MM.1S (cell line): Measurements from ENCODE around the gene MUC22.

ENCODE experiments used
- DNase-seq: peaks from one replicate; pipeline ENCODE4 v3.0.0-alpha.2; 2015
- H2AFZ ChIP-seq: fragments of 300-600 bp; sonication (generic); 2 replicates; pipeline ENCODE4 v1.6.0; 2016; ENCODE audit warnings: antibody characterized with exemption, low read length
- H3F3A ChIP-seq: fragments of 300-600 bp; sonication (generic); 2 replicates; pipeline ENCODE4 v1.6.1; 2016; ENCODE audit warnings: mild to moderate bottlenecking, antibody characterized with exemption, low read length, moderate library complexity, mixed read lengths; ENCODE audit not compliant: insufficient read depth
- H3K27ac ChIP-seq: fragments of 300-600 bp; sonication (generic); 2 replicates; pipeline ENCODE4 v1.5.1; 2016; ENCODE audit warnings: mild to moderate bottlenecking, low read length
- H3K27me3 ChIP-seq: fragments of 300-600 bp; sonication (generic); replicated peaks from 2 replicates; pipeline ENCODE4 v1.6.0; 2016; ENCODE audit warnings: low read length; ENCODE audit not compliant: insufficient read depth
- H3K36me3 ChIP-seq: fragments of 300-600 bp; sonication (generic); replicated peaks from 2 replicates; pipeline ENCODE4 v1.6.1; 2016; ENCODE audit warnings: mild to moderate bottlenecking, low read length, mixed read lengths; ENCODE audit not compliant: insufficient read depth
- H3K4me1 ChIP-seq: fragments of 300-600 bp; sonication (generic); 2 replicates; pipeline ENCODE4 v1.6.1; 2016; ENCODE audit warnings: low read length, mixed read lengths
- H3K4me2 ChIP-seq: fragments of 300-600 bp; sonication (generic); 2 replicates; pipeline ENCODE4 v1.6.0; 2016; ENCODE audit warnings: low read depth, low read length
- H3K4me3 ChIP-seq: fragments of 300-600 bp; sonication (generic); 2 replicates; pipeline ENCODE4 v1.5.1; 2016; ENCODE audit warnings: low read length, mixed read lengths
- H3K79me2 ChIP-seq: fragments of 300-600 bp; sonication (generic); 2 replicates; pipeline ENCODE4 v1.6.1; 2016; ENCODE audit warnings: mixed run types, low read length, mixed read lengths
- H3K9ac ChIP-seq: fragments of 300-600 bp; sonication (generic); 2 replicates; pipeline ENCODE4 v1.6.1; 2016; ENCODE audit warnings: low read length, mixed read lengths
- H3K9me2 ChIP-seq: fragments of 300-600 bp; sonication (generic); replicated peaks from 2 replicates; pipeline ENCODE4 v1.6.1; 2016; ENCODE audit warnings: mild to moderate bottlenecking, low read length, mixed read lengths; ENCODE audit not compliant: insufficient read depth
- H3K9me3 ChIP-seq: fragments of 300-600 bp; sonication (generic); replicated peaks from 2 replicates; pipeline ENCODE4 v1.6.1; 2016; ENCODE audit warnings: mild to moderate bottlenecking, low read length, mixed read lengths; ENCODE audit not compliant: insufficient read depth
- H4K20me1 ChIP-seq: fragments of 300-600 bp; sonication (generic); 2 replicates; pipeline ENCODE4 v1.6.1; 2016; ENCODE audit warnings: mild to moderate bottlenecking, low read length, moderate library complexity, mixed read lengths; ENCODE audit not compliant: insufficient read depth
- EZH2 ChIP-seq: fragments of 300-600 bp; sonication (generic); optimal IDR thresholded peaks from 2 replicates; pipeline ENCODE3; 2017; ENCODE audit warnings: low read depth, mild to moderate bottlenecking, antibody characterized with exemption, low read length, mixed read lengths
- EZH2phosphoT487 ChIP-seq: fragments of 300-600 bp; sonication (generic); IDR thresholded peaks from 2 replicates; pipeline ENCODE4 v1.6.1; 2018; ENCODE audit warnings: antibody characterized with exemption, low read length
- TF ChIP-seq, protein P1 (sequence below): fragments of 300-600 bp; sonication (generic); IDR thresholded peaks from 2 replicates; pipeline ENCODE4 v1.5.1; 2016; ENCODE audit warnings: antibody characterized with exemption, low read length, mixed read lengths

The MUC22 gene

DNA sequence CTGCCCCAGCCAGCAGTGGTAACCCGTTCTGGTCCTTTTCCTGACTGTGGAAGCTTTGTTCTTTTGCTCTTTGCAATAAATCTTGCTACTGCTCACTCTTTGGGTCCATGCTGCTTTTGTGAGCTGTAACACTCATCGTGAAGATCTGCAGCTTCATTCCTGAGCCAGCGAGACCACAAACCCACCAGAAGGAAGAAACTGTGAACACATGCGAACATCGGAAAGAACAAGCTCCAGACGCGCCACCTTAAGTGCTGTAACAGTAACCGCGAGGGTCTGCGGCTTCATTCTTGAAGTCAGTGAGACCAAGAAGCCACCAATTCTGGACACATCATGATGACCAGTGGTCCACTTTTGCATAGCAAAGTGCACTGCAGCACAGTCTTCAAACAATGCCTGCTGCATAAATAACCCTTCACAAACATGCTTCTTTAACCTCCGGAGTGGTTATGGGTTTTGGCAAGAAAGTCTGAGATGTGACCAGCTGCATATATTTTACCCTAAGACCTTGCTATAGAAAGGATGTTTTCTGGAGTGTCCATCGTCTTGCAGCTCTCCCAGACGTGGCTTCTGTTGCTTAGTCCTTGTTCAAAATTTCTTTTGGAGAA lies 8.9 kb upstream of the MUC22 start:
- Histone ChIP-seq H3K9me2 (no peaks in the 10 kb centered on the region), H3K4me2 (no peak overlapping the region), H3K79me2 (no peaks in the 10 kb centered on the region), H3K27ac (no peak overlapping the region), H3K4me3 (no peak overlapping the region), H4K20me1 (no peaks in the 10 kb centered on the region), H2AFZ (no peak overlapping the region), H3K9ac (no peak overlapping the region), H3K9me3 (no peaks in the 10 kb centered on the region), H3K36me3 (no peaks in the 10 kb centered on the region), H3K27me3 (no peaks in the 10 kb centered on the region), H3K4me1 (no peaks in the 10 kb centered on the region), H3F3A (no peaks in the 10 kb centered on the region)
- TF ChIP-seq EZH2phosphoT487 (no peak), EZH2 (no peak)
- TF ChIP-seq, protein P1, sequence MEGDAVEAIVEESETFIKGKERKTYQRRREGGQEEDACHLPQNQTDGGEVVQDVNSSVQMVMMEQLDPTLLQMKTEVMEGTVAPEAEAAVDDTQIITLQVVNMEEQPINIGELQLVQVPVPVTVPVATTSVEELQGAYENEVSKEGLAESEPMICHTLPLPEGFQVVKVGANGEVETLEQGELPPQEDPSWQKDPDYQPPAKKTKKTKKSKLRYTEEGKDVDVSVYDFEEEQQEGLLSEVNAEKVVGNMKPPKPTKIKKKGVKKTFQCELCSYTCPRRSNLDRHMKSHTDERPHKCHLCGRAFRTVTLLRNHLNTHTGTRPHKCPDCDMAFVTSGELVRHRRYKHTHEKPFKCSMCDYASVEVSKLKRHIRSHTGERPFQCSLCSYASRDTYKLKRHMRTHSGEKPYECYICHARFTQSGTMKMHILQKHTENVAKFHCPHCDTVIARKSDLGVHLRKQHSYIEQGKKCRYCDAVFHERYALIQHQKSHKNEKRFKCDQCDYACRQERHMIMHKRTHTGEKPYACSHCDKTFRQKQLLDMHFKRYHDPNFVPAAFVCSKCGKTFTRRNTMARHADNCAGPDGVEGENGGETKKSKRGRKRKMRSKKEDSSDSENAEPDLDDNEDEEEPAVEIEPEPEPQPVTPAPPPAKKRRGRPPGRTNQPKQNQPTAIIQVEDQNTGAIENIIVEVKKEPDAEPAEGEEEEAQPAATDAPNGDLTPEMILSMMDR, result no peak
- DNase-seq, result no peak

GRCh38 chr6:31002471-31002870 lies 7.8 kb upstream of the MUC22 start:
- Histone ChIP-seq H3K4me1 (no peaks in the 10 kb centered on the region), H3F3A (no peaks in the 10 kb centered on the region), H3K9ac (no peak overlapping the region), H3K9me3 (no peaks in the 10 kb centered on the region), H3K36me3 (no peaks in the 10 kb centered on the region), H3K79me2 (no peaks in the 10 kb centered on the region), H3K27me3 (no peaks in the 10 kb centered on the region), H3K4me3 (no peak overlapping the region), H2AFZ (no peak overlapping the region), H3K27ac (no peak overlapping the region), H3K9me2 (no peaks in the 10 kb centered on the region), H3K4me2 (no peak overlapping the region), H4K20me1 (no peaks in the 10 kb centered on the region)
- TF ChIP-seq EZH2phosphoT487, result no peak
- no peak for TF ChIP-seq EZH2
- TF ChIP-seq, protein P1, result no peak
- DNase-seq, result no peak

DNA sequence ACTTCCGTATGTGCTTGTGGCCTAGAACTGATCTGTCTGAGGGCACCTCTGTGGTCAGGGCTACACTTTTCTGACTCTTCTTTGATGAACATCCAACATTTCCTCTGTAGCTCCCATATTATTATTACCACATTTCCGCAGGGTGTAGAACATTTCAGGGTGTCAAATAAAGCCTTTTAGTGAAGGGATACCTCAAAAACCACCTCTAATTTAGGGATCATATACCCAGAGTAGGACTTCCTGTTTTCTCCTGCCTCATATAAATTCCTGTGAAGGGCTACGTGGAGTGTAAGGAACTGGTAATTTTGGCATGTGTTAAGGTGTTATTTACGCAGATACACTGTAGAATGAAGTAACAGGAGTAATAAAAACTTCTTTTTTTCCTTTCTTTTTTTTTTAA lies 5.5 kb upstream of the MUC22 start:
- no peak overlapping the region for H3K4me3 ChIP-seq
- no peak overlapping the region for H3K4me2 ChIP-seq
- H2AFZ ChIP-seq, result no peak overlapping the region
- no peaks in the 10 kb centered on the region for H4K20me1 ChIP-seq
- H3K9me3 ChIP-seq, result no peaks in the 10 kb centered on the region
- TF ChIP-seq EZH2, result no peak
- TF ChIP-seq, protein P1, result no peak
- TF ChIP-seq EZH2phosphoT487, result no peak
- H3K79me2 ChIP-seq, result no peaks in the 10 kb centered on the region
- H3K9ac ChIP-seq, result no peak overlapping the region
- no peaks in the 10 kb centered on the region for H3F3A ChIP-seq
- no peaks in the 10 kb centered on the region for H3K9me2 ChIP-seq
- 0 out of 2 replicates have a peak, but pooled peaks cover 5% of the 10 kb centered on the region for H3K27me3 ChIP-seq
- H3K4me1 ChIP-seq, result no peaks in the 10 kb centered on the region
- no peaks in the 10 kb centered on the region for H3K36me3 ChIP-seq
- DNase-seq, result no peak
- H3K27ac ChIP-seq, result no peak overlapping the region
